Neural progenitor cell (in vitro differentiated cells): ENCODE data around the gene CYP11A1. TPM values are rescaled to one million over a fixed set of nuclear protein-coding genes. Genes with fewer than 3 reads are reported as not detected.

Experiments used
- DNase-seq: peaks from one replicate; pipeline ENCODE4 v3.0.0-alpha.2; 2016; ENCODE audit warnings: low spot score
- H2AFZ ChIP-seq: fragments of 200-600 bp; sonication (generic); replicated peaks from 2 replicates; pipeline ENCODE4 v1.6.1; 2016; ENCODE audit warnings: antibody characterized with exemption
- H3F3A ChIP-seq: fragments of 200-600 bp; sonication (generic); 2 replicates; pipeline ENCODE4 v1.6.1; 2016; ENCODE audit warnings: antibody characterized with exemption, low read depth
- H3K27ac ChIP-seq: fragments of 200-600 bp; sonication (generic); 2 replicates; pipeline ENCODE4 v1.5.1; 2016; ENCODE audit warnings: mild to moderate bottlenecking
- H3K27me3 ChIP-seq: fragments of 200-600 bp; sonication (generic); 2 replicates; pipeline ENCODE4 v1.6.1; 2016; ENCODE audit warnings: mild to moderate bottlenecking, moderate library complexity
- H3K36me3 ChIP-seq: fragments of 200-600 bp; sonication (generic); 2 replicates; pipeline ENCODE4 v1.5.1; 2016
- H3K4me1 ChIP-seq: fragments of 200-600 bp; sonication (generic); 2 replicates; pipeline ENCODE4 v1.6.1; 2016; ENCODE audit warnings: mixed run types
- H3K4me2 ChIP-seq: fragments of 200-600 bp; sonication (generic); 2 replicates; pipeline ENCODE4 v1.6.1; 2016
- H3K4me3 ChIP-seq: fragments of 200-600 bp; sonication (generic); 2 replicates; pipeline ENCODE4 v1.5.1; 2016
- H3K79me2 ChIP-seq: fragments of 200-600 bp; sonication (generic); 2 replicates; pipeline ENCODE4 v1.6.1; 2016; ENCODE audit warnings: low read depth
- H3K9ac ChIP-seq: fragments of 200-600 bp; sonication (generic); 2 replicates; pipeline ENCODE4 v1.6.1; 2016
- H3K9me3 ChIP-seq: fragments of 200-600 bp; sonication (generic); 2 replicates; pipeline ENCODE4 v1.5.1; 2016; ENCODE audit warnings: low read depth
- H4K20me1 ChIP-seq: fragments of 200-600 bp; sonication (generic); 2 replicates; pipeline ENCODE4 v1.6.1; 2016; ENCODE audit warnings: low read depth
- H3K27ac Mint-ChIP-seq: 3 replicates; pipeline ENCODE4 v1.8.0; 2021; ENCODE audit warnings: mixed read lengths
- H3K27me3 Mint-ChIP-seq: 2 replicates; pipeline ENCODE4 v1.8.0; 2022; ENCODE audit warnings: low read depth, mild to moderate bottlenecking, inconsistent platforms, moderate library complexity, mixed read lengths; ENCODE audit not compliant: insufficient read depth
- H3K36me3 Mint-ChIP-seq: 3 replicates; pipeline ENCODE4 v1.8.0; 2021; ENCODE audit warnings: mixed read lengths
- H3K4me1 Mint-ChIP-seq: 3 replicates; pipeline ENCODE4 v1.8.0; 2021; ENCODE audit warnings: mixed read lengths
- H3K4me3 Mint-ChIP-seq: 3 replicates; pipeline ENCODE4 v1.8.0; 2021; ENCODE audit warnings: mild to moderate bottlenecking, moderate library complexity, mixed read lengths
- H3K9me3 Mint-ChIP-seq: 3 replicates; pipeline ENCODE4 v1.8.0; 2020; ENCODE audit warnings: mixed read lengths
- EZH2 ChIP-seq: fragments of 200-600 bp; sonication (generic); IDR thresholded peaks from 2 replicates; pipeline ENCODE4 v1.6.1; 2017; ENCODE audit warnings: antibody characterized with exemption, mild to moderate bottlenecking, moderate library complexity
- EZH2phosphoT487 ChIP-seq: fragments of 200-600 bp; sonication (generic); IDR thresholded peaks from 2 replicates; pipeline ENCODE4 v1.6.1; 2017; ENCODE audit warnings: antibody characterized with exemption
- total RNA-seq: library from RNA; depleted of rRNA; stranded (reverse); fragments of >200 nt; gene quantifications from 2 replicates; pipeline ENCODE4 v1.2.3, GENCODE V29; 2015; ENCODE audit warnings: low replicate concordance
- TF ChIP-seq, protein P1 (sequence below): fragments of 200-600 bp; sonication (generic); IDR thresholded peaks from 2 replicates; pipeline ENCODE4 v1.5.1; 2017; ENCODE audit warnings: antibody characterized with exemption, mild to moderate bottlenecking

CYP11A1 gene
- total RNA-seq, 1 donor from 2014 or later = 0.99 TPM

GRCh38 chr15:74412159-74412558 lies 44.7 kb upstream of the CYP11A1 start:
- Histone ChIP-seq H3K9me3 (no peaks in the 10 kb centered on the region), H3K4me2 (no peak overlapping the region), H3K9ac (no peak overlapping the region), H2AFZ (no peak overlapping the region), H3K4me1 (peaks cover 10% of the 10 kb centered on the region), H4K20me1 (no peaks in the 10 kb centered on the region), H3K27me3 (no peaks in the 10 kb centered on the region), H3K36me3 (no peaks in the 10 kb centered on the region), H3K27ac (no peak overlapping the region), H3F3A (no peaks in the 10 kb centered on the region), H3K79me2 (no peaks in the 10 kb centered on the region), H3K4me3 (no peak overlapping the region)
- Mint-ChIP-seq H3K27ac (no peak overlapping the region), H3K36me3 (peaks cover 12% of the 10 kb centered on the region), H3K4me1 (peaks cover 25% of the 10 kb centered on the region), H3K27me3 (peaks cover 6% of the 10 kb centered on the region), H3K4me3 (no peak overlapping the region), H3K9me3 (no peaks in the 10 kb centered on the region)
- TF ChIP-seq EZH2 (no peak), EZH2phosphoT487 (no peak)
- TF ChIP-seq, protein P1, sequence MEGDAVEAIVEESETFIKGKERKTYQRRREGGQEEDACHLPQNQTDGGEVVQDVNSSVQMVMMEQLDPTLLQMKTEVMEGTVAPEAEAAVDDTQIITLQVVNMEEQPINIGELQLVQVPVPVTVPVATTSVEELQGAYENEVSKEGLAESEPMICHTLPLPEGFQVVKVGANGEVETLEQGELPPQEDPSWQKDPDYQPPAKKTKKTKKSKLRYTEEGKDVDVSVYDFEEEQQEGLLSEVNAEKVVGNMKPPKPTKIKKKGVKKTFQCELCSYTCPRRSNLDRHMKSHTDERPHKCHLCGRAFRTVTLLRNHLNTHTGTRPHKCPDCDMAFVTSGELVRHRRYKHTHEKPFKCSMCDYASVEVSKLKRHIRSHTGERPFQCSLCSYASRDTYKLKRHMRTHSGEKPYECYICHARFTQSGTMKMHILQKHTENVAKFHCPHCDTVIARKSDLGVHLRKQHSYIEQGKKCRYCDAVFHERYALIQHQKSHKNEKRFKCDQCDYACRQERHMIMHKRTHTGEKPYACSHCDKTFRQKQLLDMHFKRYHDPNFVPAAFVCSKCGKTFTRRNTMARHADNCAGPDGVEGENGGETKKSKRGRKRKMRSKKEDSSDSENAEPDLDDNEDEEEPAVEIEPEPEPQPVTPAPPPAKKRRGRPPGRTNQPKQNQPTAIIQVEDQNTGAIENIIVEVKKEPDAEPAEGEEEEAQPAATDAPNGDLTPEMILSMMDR = no peak
- no peak for DNase-seq

DNA sequence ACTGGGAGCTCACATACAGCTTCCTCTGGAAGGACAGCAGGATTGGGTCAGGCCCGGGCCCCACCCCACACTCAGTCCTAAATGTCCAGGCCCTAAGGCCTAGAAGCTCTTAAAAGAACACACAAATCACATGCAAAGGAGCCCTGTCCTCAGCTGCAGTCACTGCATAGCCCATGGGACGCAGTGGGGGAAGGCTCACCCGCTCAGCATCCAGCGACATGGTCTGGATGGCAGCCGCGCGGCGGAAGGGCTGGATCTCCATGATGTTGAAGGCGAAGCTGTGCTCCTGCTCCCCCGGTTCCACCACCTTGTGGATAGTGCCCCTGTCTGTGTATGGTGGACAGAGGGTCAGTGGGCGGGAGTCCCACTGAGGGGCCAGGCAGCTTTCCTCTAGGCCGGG lies 44.2 kb upstream of the CYP11A1 start:
- H3K36me3 ChIP-seq = no peaks in the 10 kb centered on the region
- no peak overlapping the region for H2AFZ ChIP-seq
- no peaks in the 10 kb centered on the region for H3K27me3 ChIP-seq
- Mint-ChIP-seq H3K27ac (no peak overlapping the region), H3K27me3 (peaks cover 6% of the 10 kb centered on the region), H3K9me3 (no peaks in the 10 kb centered on the region), H3K4me1 (peaks cover 30% of the 10 kb centered on the region), H3K36me3 (peaks cover 12% of the 10 kb centered on the region), H3K4me3 (no peak overlapping the region)
- H3K27ac ChIP-seq = no peak overlapping the region
- no peaks in the 10 kb centered on the region for H3K9me3 ChIP-seq
- H4K20me1 ChIP-seq = no peaks in the 10 kb centered on the region
- H3K4me2 ChIP-seq = no peak overlapping the region
- H3F3A ChIP-seq = no peaks in the 10 kb centered on the region
- no peak overlapping the region for H3K9ac ChIP-seq
- no peak overlapping the region for H3K4me3 ChIP-seq
- no peaks in the 10 kb centered on the region for H3K79me2 ChIP-seq
- TF ChIP-seq EZH2 = no peak
- TF ChIP-seq, protein P1 = no peak
- TF ChIP-seq EZH2phosphoT487 = no peak
- no peak for DNase-seq
- peaks cover 14% of the 10 kb centered on the region for H3K4me1 ChIP-seq

GRCh38 chr15:74410502-74410901 lies 43.1 kb upstream of the CYP11A1 start:
- Mint-ChIP-seq H3K9me3 (no peaks in the 10 kb centered on the region), H3K27me3 (peaks cover 14% of the 10 kb centered on the region), H3K36me3 (peaks cover 6% of the 10 kb centered on the region), H3K27ac (no peak overlapping the region), H3K4me1 (peaks cover 37% of the 10 kb centered on the region), H3K4me3 (no peak overlapping the region)
- no peak overlapping the region for H3K4me2 ChIP-seq
- TF ChIP-seq EZH2phosphoT487 (no peak), EZH2 (no peak)
- TF ChIP-seq, protein P1 = no peak
- H3K9ac ChIP-seq = no peak overlapping the region
- no peaks in the 10 kb centered on the region for H3K27me3 ChIP-seq
- no peak overlapping the region for H2AFZ ChIP-seq
- no peaks in the 10 kb centered on the region for H3K9me3 ChIP-seq
- no peaks in the 10 kb centered on the region for H3K36me3 ChIP-seq
- no peaks in the 10 kb centered on the region for H4K20me1 ChIP-seq
- H3K27ac ChIP-seq = no peak overlapping the region
- DNase-seq = no peak
- no peak overlapping the region for H3K4me3 ChIP-seq
- peaks cover 19% of the 10 kb centered on the region for H3K4me1 ChIP-seq
- H3F3A ChIP-seq = no peaks in the 10 kb centered on the region
- H3K79me2 ChIP-seq = no peaks in the 10 kb centered on the region
